Activated CD4-positive, alpha-beta memory T cell treated with anti-CD3 and anti-CD28 coated beads, Interleukin-2, amount 10 ng/mL, durations not matched to agents 7 days and 5 days (primary cell): ENCODE results near the gene FAM83G. TPM values are rescaled to one million over a fixed set of nuclear protein-coding genes. Genes with fewer than 3 reads are reported as not detected.

Experiments used
- CTCF ChIA-PET: fragments of 350-600 bp; sonication (Branson Sonifier 250); formaldehyde crosslinking; loops from one replicate; lab custom pipeline; 2021; ENCODE audit warnings: antibody characterized with exemption, inconsistent platforms; lab: Charles Lee
- POLR2A ChIA-PET: fragments of 350-600 bp; sonication (Branson Sonifier 250); formaldehyde crosslinking; loops from one replicate; lab custom pipeline; 2021; ENCODE audit warnings: antibody characterized with exemption; lab: Charles Lee
- DNase-seq: peaks from one replicate; pipeline ENCODE4 v3.0.0-alpha.2; 2020
- H3K27ac Mint-ChIP-seq: one replicate; pipeline ENCODE4 v1.8.0; 2021; ENCODE audit warnings: mild to moderate bottlenecking, mixed read lengths
- H3K27me3 Mint-ChIP-seq: one replicate; pipeline ENCODE4 v1.8.0; 2021; ENCODE audit warnings: mixed read lengths
- H3K36me3 Mint-ChIP-seq: one replicate; pipeline ENCODE4 v1.8.0; 2021; ENCODE audit warnings: low read depth, mixed read lengths
- H3K4me1 Mint-ChIP-seq: one replicate; pipeline ENCODE4 v1.8.0; 2021; ENCODE audit warnings: mixed read lengths
- H3K4me3 Mint-ChIP-seq: one replicate; pipeline ENCODE4 v1.8.0; 2021; ENCODE audit warnings: mild to moderate bottlenecking, mixed read lengths
- H3K9me3 Mint-ChIP-seq: one replicate; pipeline ENCODE4 v1.8.0; 2021; ENCODE audit warnings: mixed read lengths
- total RNA-seq, 2 experiments: library from RNA; stranded (reverse); gene quantifications; one replicate each; pipeline ENCODE4 v1.2.3, GENCODE V29; 2021

Gene FAM83G
- total RNA-seq, 2 experiments from 2014 or later = 6.4 to 6.5 TPM

DNA sequence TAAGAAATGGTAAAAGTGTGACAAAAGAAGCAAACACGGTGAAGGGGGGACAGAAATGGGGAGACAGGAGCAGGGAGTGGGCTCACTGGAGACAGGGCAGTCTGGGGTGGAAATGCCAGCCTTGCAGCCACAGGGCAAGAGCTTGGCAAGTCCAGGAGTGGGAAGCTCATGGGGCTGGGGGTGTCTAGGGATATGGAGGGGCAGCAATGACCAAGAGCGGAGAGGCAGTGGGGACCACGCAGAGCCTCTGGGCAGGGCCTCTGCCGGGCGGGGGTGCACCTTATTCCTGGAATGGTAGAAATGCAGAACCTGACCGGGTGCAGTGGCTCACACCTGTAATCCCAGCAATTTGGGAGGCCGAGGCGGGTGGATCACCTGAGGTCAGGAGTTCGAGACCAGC, 40.0 kb downstream of the FAM83G start:
- ChIA-PET CTCF (no interaction called here), POLR2A (no interaction called here)
- Mint-ChIP-seq H3K36me3 (no peaks in the 10 kb centered on the region), H3K4me3 (no peak overlapping the region), H3K27me3 (no peaks in the 10 kb centered on the region), H3K4me1 (peaks cover 7% of the 10 kb centered on the region), H3K27ac (no peak overlapping the region), H3K9me3 (no peaks in the 10 kb centered on the region)
- DNase-seq = no peak

DNA sequence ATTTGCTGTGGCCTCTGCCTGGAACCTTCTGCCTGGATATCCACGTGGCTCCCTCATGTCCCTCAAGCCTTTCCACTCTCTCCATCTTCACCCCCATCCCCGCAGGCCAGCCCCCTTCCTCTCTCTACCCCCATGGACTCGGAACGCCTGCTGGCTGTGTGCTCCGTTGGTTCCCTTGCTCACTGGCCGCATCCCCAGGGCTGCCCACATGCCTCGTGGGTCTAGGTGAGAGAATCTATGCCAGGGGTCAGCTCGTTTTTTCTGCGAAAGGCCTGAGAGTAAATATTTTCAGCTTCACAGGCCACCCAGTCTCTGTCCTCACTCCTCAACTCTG, 40.6 kb downstream of the FAM83G start:
- ChIA-PET POLR2A (no interaction called here), CTCF (no interaction called here)
- Mint-ChIP-seq H3K4me1 (peaks cover 5% of the 10 kb centered on the region), H3K36me3 (no peaks in the 10 kb centered on the region), H3K27me3 (no peaks in the 10 kb centered on the region), H3K4me3 (no peak overlapping the region), H3K9me3 (no peaks in the 10 kb centered on the region), H3K27ac (no peak overlapping the region)
- DNase-seq = no peak

- no peaks in the 10 kb centered on the region for H3K27me3 Mint-ChIP-seq
- peaks cover 5% of the 10 kb centered on the region for H3K4me1 Mint-ChIP-seq
- H3K9me3 Mint-ChIP-seq = no peaks in the 10 kb centered on the region
- CTCF ChIA-PET = no interaction called here
- POLR2A ChIA-PET = no interaction called here
- no peaks in the 10 kb centered on the region for H3K36me3 Mint-ChIP-seq
- H3K4me3 Mint-ChIP-seq = no peak overlapping the region
- no peak overlapping the region for H3K27ac Mint-ChIP-seq
- no peak for DNase-seq
Measured at GRCh38 chr17:18963126-18964017, 41.2 kb downstream of the FAM83G start.

DNA sequence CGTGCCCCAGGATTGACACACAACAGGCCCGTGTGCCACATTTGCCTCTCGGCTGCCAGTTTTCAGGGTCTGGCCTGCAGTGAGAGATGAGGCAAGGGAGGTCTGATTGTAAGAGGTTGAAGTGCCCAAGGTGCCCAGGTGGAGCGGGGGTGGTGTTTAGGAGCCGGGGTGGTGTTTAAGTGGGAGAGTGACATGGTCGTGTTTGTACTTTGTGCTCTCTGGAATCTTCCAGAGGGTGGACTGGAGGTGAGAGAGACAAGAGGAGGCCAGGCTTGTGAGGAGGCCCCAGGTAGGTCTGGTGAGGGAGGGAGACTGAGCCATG, 42.1 kb downstream of the FAM83G start:
- Mint-ChIP-seq H3K36me3 (no peaks in the 10 kb centered on the region), H3K27me3 (peaks cover 2% of the 10 kb centered on the region), H3K9me3 (no peaks in the 10 kb centered on the region), H3K4me3 (no peak overlapping the region), H3K27ac (no peak overlapping the region), H3K4me1 (peaks cover 6% of the 10 kb centered on the region)
- CTCF ChIA-PET = no interaction called here
- POLR2A ChIA-PET = no interaction called here
- no peak for DNase-seq

GRCh38 chr17:18961634-18962493, 42.7 kb downstream of the FAM83G start:
- DNase-seq = no peak
- POLR2A ChIA-PET = no interaction called here
- H3K27ac Mint-ChIP-seq = no peak overlapping the region

DNA sequence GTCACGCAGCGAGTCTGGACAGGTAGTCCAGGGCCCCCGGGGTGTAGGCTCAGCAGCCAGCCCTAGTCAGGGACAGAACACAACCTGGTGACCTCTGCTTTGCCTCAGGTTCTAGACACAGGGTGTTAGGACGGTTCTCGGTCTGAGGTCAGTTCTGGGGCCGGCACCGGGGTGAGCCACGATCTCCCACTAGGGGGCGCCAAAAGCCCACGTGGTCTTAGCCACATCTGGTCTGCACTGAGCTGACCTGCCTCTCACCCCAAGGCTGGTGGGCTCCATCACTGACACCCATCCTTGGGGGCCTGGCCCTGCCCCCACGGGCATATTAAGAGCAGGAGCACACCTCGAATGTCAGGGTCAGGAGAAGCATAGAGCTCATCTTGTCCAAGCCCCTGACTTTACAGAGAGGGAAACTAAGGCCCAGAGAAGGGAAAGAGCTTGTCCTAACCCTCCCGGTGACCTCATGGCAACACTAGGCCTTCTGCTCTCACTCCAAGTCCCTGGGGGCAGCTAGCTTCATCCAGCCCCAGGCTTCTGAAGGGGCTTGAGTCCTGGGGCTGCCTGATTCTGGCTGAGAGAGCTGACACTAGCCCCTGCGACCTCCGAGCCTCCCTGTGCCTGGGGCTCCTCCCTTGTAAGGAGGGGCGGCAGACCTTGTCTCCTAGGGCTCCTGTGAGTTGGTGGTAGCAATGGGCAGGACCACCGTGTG, 43.6 kb downstream of the FAM83G start:
- H3K27me3 Mint-ChIP-seq = peaks cover 2% of the 10 kb centered on the region
- DNase-seq = peak; percentile 80
- no peak overlapping the region for H3K27ac Mint-ChIP-seq
- H3K36me3 Mint-ChIP-seq = no peaks in the 10 kb centered on the region
- no peak overlapping the region for H3K4me3 Mint-ChIP-seq
- ChIA-PET POLR2A (interaction anchor here (1.6 kb wide), 1 partner anchor 44 kb away, joined by 4 read pairs; the partner anchor contains the start of gene FAM83G), CTCF (interaction anchor here (0.5 to 2.5 kb wide), 25 partner anchors 9 to 335 kb away, joined by 3 to 25 read pairs (median 5); partner anchors contain the start of genes FAM83G and PRPSAP2)
- peaks cover 6% of the 10 kb centered on the region for H3K4me1 Mint-ChIP-seq
- H3K9me3 Mint-ChIP-seq = no peaks in the 10 kb centered on the region

More at GRCh38 chr17:18961634-18962493, 42.7 kb downstream of the FAM83G start:
- Mint-ChIP-seq H3K4me3 (no peak overlapping the region), H3K27me3 (peaks cover 2% of the 10 kb centered on the region), H3K36me3 (no peaks in the 10 kb centered on the region), H3K9me3 (no peaks in the 10 kb centered on the region), H3K4me1 (peaks cover 6% of the 10 kb centered on the region)
- CTCF ChIA-PET = interaction anchor here (0.7 to 2.5 kb wide), 21 partner anchors 8 to 112 kb away, joined by 3 to 25 read pairs (median 5); partner anchors contain the start of genes FAM83G and PRPSAP2

GRCh38 chr17:18960241-18960665, 44.3 kb downstream of the FAM83G start:
- no peaks in the 10 kb centered on the region for H3K9me3 Mint-ChIP-seq
- peaks cover 2% of the 10 kb centered on the region for H3K27me3 Mint-ChIP-seq
- H3K4me1 Mint-ChIP-seq = peaks cover 12% of the 10 kb centered on the region
- no peak for DNase-seq
- no peaks in the 10 kb centered on the region for H3K36me3 Mint-ChIP-seq
- H3K4me3 Mint-ChIP-seq = no peak overlapping the region
- no peak overlapping the region for H3K27ac Mint-ChIP-seq
- ChIA-PET CTCF (interaction anchor here (1.1 to 2.5 kb wide), 13 partner anchors 14 to 334 kb away, joined by 4 to 25 read pairs (median 9); partner anchors contain the start of genes FAM83G and PRPSAP2), POLR2A (interaction anchor here (1.6 kb wide), 1 partner anchor 44 kb away, joined by 4 read pairs; the partner anchor contains the start of gene FAM83G)

DNA sequence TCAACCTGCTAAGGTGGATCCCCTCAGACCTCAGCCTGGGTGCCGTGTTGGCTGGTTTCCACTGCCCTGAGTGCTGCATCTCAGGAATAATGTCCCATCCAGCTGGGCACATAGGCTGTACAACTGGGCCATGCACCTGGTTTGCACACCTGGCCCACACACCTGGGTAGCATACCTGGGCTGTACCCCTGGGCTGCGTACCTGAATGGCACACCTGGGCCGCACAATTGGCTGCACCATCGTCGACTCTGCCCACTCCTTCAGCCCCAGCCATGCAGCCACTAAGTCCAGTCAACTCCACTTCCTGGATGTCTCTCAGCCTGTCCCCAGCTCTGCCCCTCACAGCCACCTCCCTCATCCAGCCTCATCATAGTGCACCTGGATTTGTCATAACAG, 44.7 kb downstream of the FAM83G start:
- no peak for DNase-seq
- peaks cover 2% of the 10 kb centered on the region for H3K27me3 Mint-ChIP-seq
- CTCF ChIA-PET = interaction anchor here (0.9 to 2.5 kb wide), 7 partner anchors 10 to 334 kb away, joined by 3 to 25 read pairs (median 9); partner anchors contain the start of genes FAM83G and PRPSAP2
- peaks cover 15% of the 10 kb centered on the region for H3K4me1 Mint-ChIP-seq
- H3K36me3 Mint-ChIP-seq = no peaks in the 10 kb centered on the region
- H3K4me3 Mint-ChIP-seq = no peak overlapping the region
- no peak overlapping the region for H3K27ac Mint-ChIP-seq
- H3K9me3 Mint-ChIP-seq = no peaks in the 10 kb centered on the region
- POLR2A ChIA-PET = interaction anchor here (1.6 kb wide), 1 partner anchor 45 kb away, joined by 4 read pairs; the partner anchor contains the start of gene FAM83G

- CTCF ChIA-PET = interaction anchor here (0.9 to 2.5 kb wide), 3 partner anchors 8 to 15 kb away, joined by 3 to 25 read pairs (median 3); no protein-coding TSS in a partner anchor
- POLR2A ChIA-PET = interaction anchor here (1.6 kb wide), 1 partner anchor 45 kb away, joined by 4 read pairs; the partner anchor contains the start of gene FAM83G
- Mint-ChIP-seq H3K27ac (no peak overlapping the region), H3K36me3 (no peaks in the 10 kb centered on the region), H3K4me1 (peaks cover 18% of the 10 kb centered on the region), H3K27me3 (peaks cover 2% of the 10 kb centered on the region), H3K4me3 (no peak overlapping the region), H3K9me3 (no peaks in the 10 kb centered on the region)
- DNase-seq = no peak
Measured at GRCh38 chr17:18959071-18959844, 45.3 kb downstream of the FAM83G start.

GRCh38 chr17:18958611-18959010, 46.0 kb downstream of the FAM83G start:
- ChIA-PET CTCF (interaction anchor here (1.0 kb wide), 1 partner anchor 9 kb away, joined by 3 read pairs; no protein-coding TSS in a partner anchor), POLR2A (no interaction called here)
- Mint-ChIP-seq H3K9me3 (no peaks in the 10 kb centered on the region), H3K27ac (no peak overlapping the region), H3K4me3 (no peak overlapping the region), H3K4me1 (peaks cover 20% of the 10 kb centered on the region), H3K36me3 (no peaks in the 10 kb centered on the region), H3K27me3 (peaks cover 4% of the 10 kb centered on the region)
- no peak for DNase-seq

DNA sequence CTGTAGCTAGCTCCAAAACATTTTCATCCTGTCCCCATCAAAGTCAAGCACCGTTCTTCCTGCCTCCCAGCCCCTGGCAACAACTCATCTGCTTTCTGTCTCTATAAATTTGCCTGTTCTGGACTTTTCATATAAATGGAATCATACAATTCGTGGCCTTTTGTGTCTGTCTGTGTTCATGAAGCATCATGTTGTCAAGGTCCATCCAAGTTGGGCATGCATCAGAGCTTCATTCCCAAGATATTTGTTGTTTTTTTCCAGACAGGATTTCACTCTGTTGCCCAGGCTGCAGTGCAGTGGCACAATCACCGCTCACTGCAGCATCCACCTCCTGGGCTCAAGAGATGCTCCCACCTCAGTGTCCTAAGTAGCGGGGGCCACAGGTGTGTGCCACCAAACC, 46.7 kb downstream of the FAM83G start:
- Mint-ChIP-seq H3K9me3 (no peaks in the 10 kb centered on the region), H3K36me3 (no peaks in the 10 kb centered on the region), H3K27me3 (peaks cover 6% of the 10 kb centered on the region), H3K4me1 (peaks cover 20% of the 10 kb centered on the region), H3K4me3 (no peak overlapping the region), H3K27ac (no peak overlapping the region)
- POLR2A ChIA-PET = no interaction called here
- no peak for DNase-seq
- CTCF ChIA-PET = no interaction called here
